Left ventricle myocardium inferior (tissue), 1 donor: ENCODE results near the gene DDX17. TPM values are rescaled to one million over a fixed set of nuclear protein-coding genes. Genes with fewer than 3 reads are reported as not detected.

ENCODE experiments used
- DNase-seq: peaks from one replicate; pipeline ENCODE4 v3.0.0-alpha.2; 2020
- H3K27ac ChIP-seq: fragments of 200-600 bp; replicated peaks from 2 replicates; pipeline ENCODE4 v1.8.0; 2021
- H3K27me3 ChIP-seq: fragments of 200-600 bp; 2 replicates; pipeline ENCODE4 v1.8.0; 2021; ENCODE audit warnings: low read depth
- H3K36me3 ChIP-seq: fragments of 200-600 bp; 2 replicates; pipeline ENCODE4 v1.8.0; 2021
- H3K4me1 ChIP-seq: fragments of 200-600 bp; 2 replicates; pipeline ENCODE4 v1.8.0; 2021
- H3K4me3 ChIP-seq: fragments of 200-600 bp; 2 replicates; pipeline ENCODE4 v1.8.0; 2021; ENCODE audit warnings: mild to moderate bottlenecking, moderate library complexity
- H3K9me3 ChIP-seq: fragments of 200-600 bp; replicated peaks from 2 replicates; pipeline ENCODE4 v1.8.0; 2021
- intact Hi-C: fragments of 100-400 bp; cut with micrococcal nuclease; formaldehyde crosslinking; loops from one replicate; pipeline ENCODE4 v1.11.0; 2022
- total RNA-seq: library from RNA; stranded (reverse); fragmentation: NEBNext Ultra II Directional; extraction: Animal tissue kit (Norgen Biotek cat#: 25700); gene quantifications from one replicate; pipeline ENCODE4 v1.2.1, GENCODE V29; 2021
- TF ChIP-seq, protein P1 (sequence below): fragments of 200-600 bp; IDR thresholded peaks from 2 replicates; pipeline ENCODE4 v1.8.0; 2021; ENCODE audit warnings: antibody characterized with exemption, mild to moderate bottlenecking, borderline replicate concordance
- donor health status: DM: no; HTN: yes; CAD: no; lungs with severe emphysema.

The DDX17 gene
- total RNA-seq, 1 donor from 2014 or later: 228 TPM

DNA sequence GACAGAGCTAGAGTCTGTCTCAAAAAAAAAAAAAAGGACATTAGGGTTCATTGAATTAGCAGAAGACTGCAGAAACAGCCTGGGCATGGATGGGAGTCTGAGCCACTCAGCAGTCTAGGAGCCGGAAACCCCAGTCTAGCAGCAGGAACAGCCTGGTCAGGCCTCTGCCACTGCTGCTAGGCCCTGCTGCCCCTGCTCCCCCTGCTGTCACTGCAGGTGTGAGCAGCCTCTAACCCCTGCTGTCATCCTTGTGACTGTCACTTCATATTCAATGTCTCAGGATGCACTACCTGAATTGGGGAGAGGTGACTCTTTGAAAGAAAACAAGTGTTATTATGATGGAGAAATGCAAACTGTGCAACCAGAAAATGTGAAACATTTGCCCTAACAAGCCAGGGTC is 7.0 kb upstream of the DDX17 start:
- DNase-seq: no peak
- no peak overlapping the region for H3K27ac ChIP-seq
- no peaks in the 10 kb centered on the region for H3K27me3 ChIP-seq
- no peaks in the 10 kb centered on the region for H3K4me1 ChIP-seq
- intact Hi-C loops: no loop called here
- no peaks in the 10 kb centered on the region for H3K9me3 ChIP-seq
- TF ChIP-seq, protein P1, sequence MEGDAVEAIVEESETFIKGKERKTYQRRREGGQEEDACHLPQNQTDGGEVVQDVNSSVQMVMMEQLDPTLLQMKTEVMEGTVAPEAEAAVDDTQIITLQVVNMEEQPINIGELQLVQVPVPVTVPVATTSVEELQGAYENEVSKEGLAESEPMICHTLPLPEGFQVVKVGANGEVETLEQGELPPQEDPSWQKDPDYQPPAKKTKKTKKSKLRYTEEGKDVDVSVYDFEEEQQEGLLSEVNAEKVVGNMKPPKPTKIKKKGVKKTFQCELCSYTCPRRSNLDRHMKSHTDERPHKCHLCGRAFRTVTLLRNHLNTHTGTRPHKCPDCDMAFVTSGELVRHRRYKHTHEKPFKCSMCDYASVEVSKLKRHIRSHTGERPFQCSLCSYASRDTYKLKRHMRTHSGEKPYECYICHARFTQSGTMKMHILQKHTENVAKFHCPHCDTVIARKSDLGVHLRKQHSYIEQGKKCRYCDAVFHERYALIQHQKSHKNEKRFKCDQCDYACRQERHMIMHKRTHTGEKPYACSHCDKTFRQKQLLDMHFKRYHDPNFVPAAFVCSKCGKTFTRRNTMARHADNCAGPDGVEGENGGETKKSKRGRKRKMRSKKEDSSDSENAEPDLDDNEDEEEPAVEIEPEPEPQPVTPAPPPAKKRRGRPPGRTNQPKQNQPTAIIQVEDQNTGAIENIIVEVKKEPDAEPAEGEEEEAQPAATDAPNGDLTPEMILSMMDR: peak; percentile 43
- no peaks in the 10 kb centered on the region for H3K36me3 ChIP-seq
- no peak overlapping the region for H3K4me3 ChIP-seq

DNA sequence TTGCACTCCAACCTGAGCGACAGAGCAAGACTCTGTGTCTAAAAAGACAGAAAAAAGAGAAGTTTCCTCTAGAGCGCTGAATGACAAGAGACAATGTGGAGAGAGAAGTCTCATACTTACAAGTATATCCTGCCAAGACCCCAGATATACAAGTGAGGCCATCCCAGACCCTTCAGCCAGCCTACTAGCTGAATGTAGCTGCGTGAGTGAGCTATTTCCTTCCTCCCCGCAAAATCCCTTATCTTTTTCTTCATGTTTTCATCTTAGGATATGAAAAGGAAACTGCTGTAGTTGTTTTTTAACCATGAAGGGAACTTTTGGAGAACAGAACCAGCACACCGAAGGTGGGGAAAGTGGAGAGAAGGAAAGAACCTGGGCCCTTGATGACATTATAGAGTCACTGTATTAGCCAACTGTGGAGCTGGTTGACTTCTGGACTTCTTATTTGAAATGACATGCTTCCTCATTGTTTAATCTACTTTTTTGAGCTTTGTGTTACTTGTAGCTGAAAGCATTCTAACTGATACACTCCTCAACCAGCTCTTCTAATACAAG is 4.4 kb upstream of the DDX17 start:
- H3K4me3 ChIP-seq: no peak overlapping the region
- no peak for DNase-seq
- H3K4me1 ChIP-seq: peaks cover 15% of the 10 kb centered on the region
- no peak overlapping the region for H3K27ac ChIP-seq
- no peaks in the 10 kb centered on the region for H3K36me3 ChIP-seq
- H3K27me3 ChIP-seq: no peaks in the 10 kb centered on the region
- intact Hi-C loops: no loop called here
- H3K9me3 ChIP-seq: no peaks in the 10 kb centered on the region
- TF ChIP-seq, protein P1: no peak

DNA sequence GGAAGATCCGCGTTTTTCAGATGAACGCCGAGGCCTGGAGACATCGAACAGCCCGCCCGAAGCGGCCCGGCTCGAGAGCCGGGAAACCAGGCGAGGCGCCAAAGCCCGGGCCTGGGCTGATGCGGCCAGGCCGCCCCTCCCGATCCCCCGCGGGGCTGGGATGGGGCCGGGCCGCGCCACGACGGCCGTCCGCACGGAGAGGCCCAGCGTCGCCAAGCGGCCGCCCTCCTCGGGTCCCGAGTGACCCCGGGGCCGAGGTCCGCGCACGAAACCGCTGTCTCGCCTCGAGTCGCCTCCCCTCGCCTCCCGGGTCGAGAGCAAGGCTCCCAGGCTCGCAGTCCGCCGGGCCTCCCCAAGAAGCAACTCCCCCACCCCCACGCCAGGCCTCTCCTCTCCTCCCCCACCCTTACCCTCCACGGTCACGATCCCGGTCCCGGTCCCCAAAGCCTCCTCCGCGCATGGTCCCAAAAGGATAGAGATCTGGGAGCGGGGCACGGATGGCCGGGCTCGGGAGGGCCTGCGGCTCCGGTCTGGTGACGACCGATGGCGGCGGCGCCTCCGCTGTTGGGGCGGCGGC is 482 bp downstream of the DDX17 start:
- Histone ChIP-seq H3K36me3 (peaks cover 22% of the 10 kb centered on the region), H3K9me3 (no peaks in the 10 kb centered on the region), H3K4me1 (peaks cover 63% of the 10 kb centered on the region), H3K4me3 (peak overlapping the region; percentile 93), H3K27me3 (no peaks in the 10 kb centered on the region), H3K27ac (peak overlapping the region; percentile 100)
- DNase-seq: peak; percentile 85
- TF ChIP-seq, protein P1: no peak
- intact Hi-C loops: no loop called here

DNA sequence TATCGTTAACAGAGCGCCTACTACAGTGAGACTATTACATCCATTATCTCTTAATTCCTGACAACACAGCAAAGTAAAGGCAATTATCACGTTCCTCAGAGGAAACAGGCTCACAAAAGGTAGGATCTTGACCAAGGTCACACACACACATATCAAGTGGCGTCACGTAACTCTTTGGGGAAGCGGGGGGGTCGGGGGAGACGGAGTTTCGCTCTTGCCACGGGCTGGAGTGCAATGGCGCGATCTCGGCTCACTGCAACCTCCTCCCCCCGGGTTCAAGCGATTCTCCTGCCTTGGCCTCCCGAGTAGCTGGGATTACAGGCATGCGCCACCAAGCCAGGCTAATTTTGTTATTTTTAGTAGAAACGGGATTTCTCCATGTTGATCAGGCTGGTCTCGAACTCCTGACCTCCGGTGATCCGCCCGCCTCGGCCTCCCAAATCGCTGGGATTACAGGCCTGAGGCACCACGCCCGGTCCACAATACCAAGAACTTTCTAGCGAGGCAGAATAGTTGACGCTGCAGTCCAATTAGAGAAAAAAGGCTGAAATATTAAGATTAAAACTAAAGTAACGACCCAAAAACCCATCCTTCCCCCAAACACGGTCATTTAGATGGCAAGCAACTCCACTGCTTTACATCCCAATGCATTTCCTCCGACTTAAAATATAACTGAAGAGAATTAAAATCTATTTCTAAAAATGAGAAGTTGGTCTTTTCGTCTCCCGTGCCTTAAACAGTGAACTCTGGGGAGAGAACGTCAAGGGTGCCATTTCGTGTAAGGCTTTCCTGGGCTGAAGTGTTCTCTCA is 1.2 kb downstream of the DDX17 start:
- Histone ChIP-seq H3K9me3 (no peaks in the 10 kb centered on the region), H3K27ac (peak overlapping the region; percentile 100), H3K4me1 (peaks cover 68% of the 10 kb centered on the region), H3K4me3 (peak overlapping the region; percentile 93), H3K27me3 (no peaks in the 10 kb centered on the region), H3K36me3 (peaks cover 28% of the 10 kb centered on the region)
- DNase-seq: peak; percentile 56
- intact Hi-C loops: no loop called here
- TF ChIP-seq, protein P1: no peak

DNA sequence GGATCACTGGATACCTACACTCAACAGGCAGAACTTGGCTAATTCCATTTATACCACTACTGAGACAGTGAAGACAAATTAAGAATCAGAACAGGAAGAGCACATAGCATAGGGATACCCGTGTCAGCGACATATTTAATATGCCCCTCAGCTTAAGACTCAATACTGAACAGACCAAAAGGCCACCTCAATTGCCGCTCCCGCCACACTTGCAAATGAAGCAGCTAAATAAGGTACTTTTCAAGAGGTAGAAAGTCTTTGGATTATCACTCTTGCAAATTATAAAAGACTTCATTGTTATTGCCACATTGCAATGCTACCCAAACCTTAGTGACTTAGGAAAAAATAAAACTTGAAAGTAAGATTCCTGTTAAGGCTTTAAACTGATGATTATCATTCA is 3.1 kb downstream of the DDX17 start:
- intact Hi-C loops: no loop called here
- Histone ChIP-seq H3K27ac (peak overlapping the region; percentile 7), H3K4me3 (peak overlapping the region; percentile 93), H3K36me3 (peaks cover 47% of the 10 kb centered on the region), H3K4me1 (peaks cover 85% of the 10 kb centered on the region), H3K9me3 (no peaks in the 10 kb centered on the region), H3K27me3 (no peaks in the 10 kb centered on the region)
- TF ChIP-seq, protein P1: no peak
- no peak for DNase-seq
